GM10266 (cell line): ENCODE data around the gene EPN3.

Experiments
- DNase-seq: peaks from one replicate; pipeline ENCODE4 v3.0.0; 2012; ENCODE audit errors: extremely low spot score
- TF ChIP-seq, protein P1 (sequence below): IDR thresholded peaks from 2 replicates; pipeline ENCODE4 v1.5.1; 2012; ENCODE audit warnings: mild to moderate bottlenecking, low read depth; ENCODE audit not compliant: control insufficient read depth, insufficient read depth; ENCODE audit errors: missing control alignments

Gene EPN3

DNA sequence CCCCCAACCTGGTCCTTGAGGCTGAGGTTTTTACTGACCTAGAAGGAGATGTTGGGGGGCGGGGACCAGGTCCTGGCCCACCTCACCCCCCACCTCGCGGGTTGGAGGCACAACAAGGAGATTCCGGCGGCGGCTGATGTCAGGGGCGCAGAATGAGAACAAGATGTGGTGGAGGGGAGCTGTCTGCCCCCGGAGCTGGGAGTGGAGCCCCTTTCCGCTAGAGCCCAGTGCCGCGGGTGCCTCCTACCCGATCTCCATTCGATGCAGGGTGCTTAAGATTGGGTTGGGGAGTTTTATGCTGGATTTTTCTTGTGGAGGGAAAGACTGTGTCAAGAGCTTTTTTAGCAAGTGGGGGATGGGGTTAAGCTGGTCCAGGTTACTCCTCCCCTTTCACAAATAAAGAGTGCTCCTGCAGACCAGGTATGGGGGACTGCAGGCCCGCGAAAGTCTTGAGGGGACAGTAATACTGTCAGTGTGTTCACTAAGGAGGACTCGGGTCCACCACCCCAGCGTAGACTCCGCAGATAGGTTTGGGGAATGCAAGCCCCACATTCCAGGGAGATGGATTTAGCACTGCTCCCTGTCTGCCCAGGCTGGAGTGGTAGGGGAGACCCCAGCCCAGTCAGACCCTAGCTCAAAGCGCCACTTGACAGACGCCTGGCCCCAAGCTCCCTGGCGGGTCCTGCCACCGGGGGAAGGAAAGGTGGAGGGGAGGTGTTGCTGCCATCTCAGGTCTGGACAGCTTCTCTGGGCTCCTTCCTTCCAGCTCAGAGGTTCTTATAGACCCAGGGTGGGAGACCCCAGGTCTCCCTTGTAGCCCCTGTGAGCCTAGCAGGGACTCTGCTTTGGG lies 29.9 kb downstream of the EPN3 start:
- TF ChIP-seq, protein P1, sequence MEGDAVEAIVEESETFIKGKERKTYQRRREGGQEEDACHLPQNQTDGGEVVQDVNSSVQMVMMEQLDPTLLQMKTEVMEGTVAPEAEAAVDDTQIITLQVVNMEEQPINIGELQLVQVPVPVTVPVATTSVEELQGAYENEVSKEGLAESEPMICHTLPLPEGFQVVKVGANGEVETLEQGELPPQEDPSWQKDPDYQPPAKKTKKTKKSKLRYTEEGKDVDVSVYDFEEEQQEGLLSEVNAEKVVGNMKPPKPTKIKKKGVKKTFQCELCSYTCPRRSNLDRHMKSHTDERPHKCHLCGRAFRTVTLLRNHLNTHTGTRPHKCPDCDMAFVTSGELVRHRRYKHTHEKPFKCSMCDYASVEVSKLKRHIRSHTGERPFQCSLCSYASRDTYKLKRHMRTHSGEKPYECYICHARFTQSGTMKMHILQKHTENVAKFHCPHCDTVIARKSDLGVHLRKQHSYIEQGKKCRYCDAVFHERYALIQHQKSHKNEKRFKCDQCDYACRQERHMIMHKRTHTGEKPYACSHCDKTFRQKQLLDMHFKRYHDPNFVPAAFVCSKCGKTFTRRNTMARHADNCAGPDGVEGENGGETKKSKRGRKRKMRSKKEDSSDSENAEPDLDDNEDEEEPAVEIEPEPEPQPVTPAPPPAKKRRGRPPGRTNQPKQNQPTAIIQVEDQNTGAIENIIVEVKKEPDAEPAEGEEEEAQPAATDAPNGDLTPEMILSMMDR: no peak
- no peak for DNase-seq

DNA sequence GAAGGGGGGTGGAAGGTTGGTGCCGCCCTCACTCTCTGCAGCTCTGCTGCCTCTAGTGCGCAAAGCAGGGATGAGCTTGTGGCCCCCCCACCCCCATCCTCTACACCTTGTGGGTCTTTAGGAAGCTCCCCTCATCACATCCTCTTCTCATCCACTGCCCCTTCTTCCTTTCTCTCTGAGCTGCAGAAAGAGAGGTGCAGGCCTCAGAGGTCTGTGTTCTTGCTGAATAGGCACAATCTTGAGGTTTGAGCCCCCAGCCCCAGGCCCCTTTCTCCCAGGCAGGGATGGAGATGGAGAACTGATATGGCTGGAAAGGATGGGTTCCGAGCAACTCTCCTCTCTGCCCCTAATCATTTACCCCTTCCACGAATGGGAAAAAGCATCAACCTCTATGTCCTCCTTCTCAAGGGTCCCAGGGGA lies 30.6 kb downstream of the EPN3 start:
- DNase-seq: no peak
- TF ChIP-seq, protein P1: no peak

DNA sequence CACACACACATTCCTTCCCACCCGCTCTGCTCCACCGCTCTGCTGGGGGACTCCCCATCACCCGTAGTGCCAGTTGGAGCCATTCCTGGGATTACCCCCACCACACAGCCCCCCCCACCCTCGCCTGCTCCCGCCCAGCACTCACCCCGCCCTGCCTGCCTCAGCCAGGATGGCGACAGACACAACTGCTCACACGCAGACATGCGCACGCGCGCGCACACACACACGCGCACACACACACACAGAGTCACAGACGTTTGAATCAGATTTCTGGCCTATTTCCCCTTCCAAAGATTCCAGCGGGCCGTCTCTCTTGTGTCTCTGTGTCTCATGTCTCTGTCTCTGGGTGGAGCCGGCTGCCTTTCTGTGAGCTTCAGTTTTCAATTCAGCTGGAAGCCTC lies 32.4 kb downstream of the EPN3 start:
- TF ChIP-seq, protein P1: no peak
- no peak for DNase-seq

DNA sequence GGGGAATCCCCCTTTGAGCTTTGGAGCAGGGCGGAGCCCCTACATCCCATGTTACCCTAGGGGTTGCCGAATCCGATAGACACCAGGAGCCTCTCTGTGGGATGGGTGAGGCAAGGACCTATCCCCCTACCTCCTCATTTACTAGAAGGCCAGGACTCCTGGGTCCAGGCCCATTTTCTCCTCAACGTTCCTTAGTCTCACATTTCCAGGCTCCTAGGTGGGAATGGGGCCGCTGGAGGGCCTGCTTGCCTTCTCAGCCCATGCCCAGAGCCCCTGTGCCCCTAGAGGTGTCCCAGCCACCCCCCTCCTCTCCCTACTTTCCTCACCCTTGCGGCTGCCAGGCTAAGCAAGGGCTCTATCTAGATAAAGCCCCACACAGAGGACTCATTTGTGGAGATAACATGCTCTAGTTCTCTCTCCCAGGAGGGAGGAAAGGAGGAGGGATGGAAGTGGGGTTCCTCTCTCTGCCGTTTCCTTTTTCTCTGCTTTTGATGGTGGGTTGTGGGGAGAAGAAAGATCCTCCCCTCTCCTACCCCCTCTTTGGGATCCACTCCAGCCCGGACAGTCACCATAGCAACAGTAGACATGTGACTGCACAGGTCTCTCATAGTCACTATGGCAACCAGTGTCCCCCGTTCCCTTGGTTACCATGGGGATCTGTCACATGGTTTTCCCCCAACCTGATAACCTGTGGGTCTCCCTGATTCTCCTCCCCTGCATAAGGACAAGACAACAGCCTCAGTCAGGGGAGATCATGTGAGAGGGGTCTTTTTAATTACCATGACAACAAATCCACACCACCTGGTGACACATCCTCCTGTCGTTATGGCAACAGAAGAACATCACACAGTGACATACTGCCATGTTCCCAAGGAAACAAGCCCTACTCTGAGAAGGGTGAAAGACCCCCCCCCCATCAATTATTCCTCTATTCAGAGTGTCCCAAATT lies 33.1 kb downstream of the EPN3 start:
- no peak for DNase-seq
- TF ChIP-seq, protein P1: no peak

DNA sequence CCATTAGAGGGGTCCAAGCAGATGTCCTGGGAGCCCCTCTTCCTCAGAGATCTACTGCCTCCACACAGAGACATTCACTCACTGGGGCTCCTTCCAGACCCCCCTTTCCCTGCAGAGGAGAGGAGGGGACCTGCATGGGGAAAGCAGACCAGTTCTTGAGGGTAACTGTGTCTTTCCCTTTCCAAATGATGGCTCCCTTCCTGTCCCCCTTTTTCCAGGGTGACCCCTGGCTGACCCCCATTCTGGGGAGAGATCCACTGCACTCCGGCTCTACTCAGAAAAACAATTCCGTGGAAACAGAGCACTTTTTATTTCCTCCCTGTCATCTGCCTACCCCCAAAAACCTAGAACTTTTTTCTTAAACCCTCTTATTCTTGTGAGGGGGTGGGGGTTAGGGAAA lies 34.4 kb downstream of the EPN3 start:
- DNase-seq: no peak
- TF ChIP-seq, protein P1: no peak

DNA sequence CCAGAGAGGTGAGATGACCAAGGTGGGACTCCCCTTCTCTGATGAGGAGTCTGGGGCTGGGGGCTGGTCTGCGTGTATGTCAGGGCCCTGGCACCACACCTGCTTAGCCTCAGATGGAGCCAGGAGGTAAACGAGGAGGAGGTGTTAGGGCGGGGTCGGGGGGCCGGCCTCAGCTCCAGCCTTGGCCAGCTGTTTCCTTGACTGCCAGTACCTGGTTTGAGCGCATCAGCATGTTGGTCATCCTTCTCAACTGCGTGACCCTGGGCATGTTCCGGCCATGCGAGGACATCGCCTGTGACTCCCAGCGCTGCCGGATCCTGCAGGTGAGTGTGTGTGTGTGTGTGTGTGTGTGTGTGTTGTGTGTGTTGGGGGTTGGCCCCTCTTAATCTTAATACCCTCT lies 36.1 kb downstream of the EPN3 start:
- TF ChIP-seq, protein P1: no peak
- DNase-seq: no peak
